H9 (cell line): Measurements from ENCODE around the gene TPGS2. TPM values are rescaled to one million over a fixed set of nuclear protein-coding genes. Genes with fewer than 3 reads are reported as not detected.

Experiments used
- DNase-seq: peaks from one replicate; pipeline ENCODE4 v3.0.0-alpha.2; 2017
- H2AFZ ChIP-seq: one replicate; pipeline ENCODE4 v1.6.1; 2013; ENCODE audit warnings: mild to moderate bottlenecking, low read length, control low read depth, moderate library complexity
- H2AK5ac ChIP-seq: 2 replicates; pipeline ENCODE4 v1.6.1; 2013; ENCODE audit warnings: low read length, control low read depth, mixed read lengths; ENCODE audit not compliant: insufficient read length
- H2BK120ac ChIP-seq: one replicate; pipeline ENCODE4 v1.6.1; 2013; ENCODE audit warnings: low read depth, mild to moderate bottlenecking, low read length, control low read depth, inconsistent platforms; ENCODE audit not compliant: poor library complexity, severe bottlenecking
- H2BK12ac ChIP-seq: 2 replicates; pipeline ENCODE4 v1.6.1; 2013; ENCODE audit warnings: low read length, control low read depth, mixed read lengths, low read depth; ENCODE audit not compliant: insufficient read length
- H2BK15ac ChIP-seq: 2 replicates; pipeline ENCODE4 v1.6.1; 2013; ENCODE audit warnings: low read depth, low read length, control low read depth
- H2BK20ac ChIP-seq: one replicate; pipeline ENCODE4 v1.6.1; 2013; ENCODE audit warnings: low read depth, mild to moderate bottlenecking, low read length, control low read depth, inconsistent platforms; ENCODE audit not compliant: poor library complexity, severe bottlenecking
- H2BK5ac ChIP-seq: 2 replicates; pipeline ENCODE4 v1.6.1; 2013; ENCODE audit warnings: low read length, control low read depth, mixed read lengths; ENCODE audit not compliant: insufficient read length
- H3K14ac ChIP-seq: 2 replicates; pipeline ENCODE4 v1.6.1; 2013; ENCODE audit warnings: low read length, control low read depth; ENCODE audit not compliant: insufficient read depth
- H3K18ac ChIP-seq: 2 replicates; pipeline ENCODE4 v1.6.1; 2013; ENCODE audit warnings: low read depth, mild to moderate bottlenecking, mixed read lengths, low read length, control low read depth; ENCODE audit not compliant: insufficient read length
- H3K23ac ChIP-seq: 2 replicates; pipeline ENCODE4 v1.6.1; 2013; ENCODE audit warnings: low read length, control low read depth, mixed read lengths, low read depth; ENCODE audit not compliant: insufficient read length
- H3K23me2 ChIP-seq: 2 replicates; pipeline ENCODE4 v1.6.1; 2013; ENCODE audit warnings: low read depth, mild to moderate bottlenecking, mixed read lengths, low read length, control low read depth; ENCODE audit not compliant: insufficient read length, poor library complexity, severe bottlenecking
- H3K27ac ChIP-seq: 2 replicates; pipeline ENCODE4 v1.5.1; 2013; ENCODE audit warnings: low read length, control low read depth, mixed read lengths, low read depth; ENCODE audit not compliant: insufficient read length
- H3K27me3 ChIP-seq: 2 replicates; pipeline ENCODE4 v1.6.1; 2013; ENCODE audit warnings: low read length, control low read depth, inconsistent platforms; ENCODE audit not compliant: insufficient read depth
- H3K4ac ChIP-seq: 2 replicates; pipeline ENCODE4 v1.6.1; 2013; ENCODE audit warnings: low read depth, mild to moderate bottlenecking, control low read depth, inconsistent platforms, low read length, moderate library complexity
- H3K4me1 ChIP-seq: 2 replicates; pipeline ENCODE4 v1.6.1; 2013; ENCODE audit warnings: low read length, control low read depth, inconsistent platforms; ENCODE audit not compliant: insufficient read depth
- H3K4me2 ChIP-seq: 2 replicates; pipeline ENCODE4 v1.6.1; 2013; ENCODE audit warnings: low read length, control low read depth, mixed read lengths; ENCODE audit not compliant: insufficient read length, insufficient read depth
- H3K56ac ChIP-seq: 2 replicates; pipeline ENCODE4 v1.6.1; 2013; ENCODE audit warnings: low read depth, mild to moderate bottlenecking, mixed read lengths, low read length, control low read depth; ENCODE audit not compliant: insufficient read length
- H3K79me1 ChIP-seq: 2 replicates; pipeline ENCODE4 v1.6.1; 2013; ENCODE audit warnings: low read depth, mild to moderate bottlenecking, moderate library complexity, low read length, control low read depth, inconsistent platforms; ENCODE audit not compliant: insufficient read depth, poor library complexity, severe bottlenecking
- H3K79me2 ChIP-seq: 2 replicates; pipeline ENCODE4 v1.6.1; 2013; ENCODE audit warnings: low read length, control low read depth, inconsistent platforms; ENCODE audit not compliant: insufficient read depth
- H3K9ac ChIP-seq: 2 replicates; pipeline ENCODE4 v1.6.1; 2013; ENCODE audit warnings: low read length, control low read depth, mixed read lengths; ENCODE audit not compliant: insufficient read length; ENCODE audit errors: extremely low read depth
- H3K9me3 ChIP-seq: one replicate; pipeline ENCODE4 v1.6.1; 2013; ENCODE audit warnings: low read depth, low read length, inconsistent platforms; ENCODE audit not compliant: control insufficient read depth
- H3T11ph ChIP-seq: one replicate; pipeline ENCODE4 v1.6.1; 2013; ENCODE audit warnings: mild to moderate bottlenecking, low read length, control low read depth, inconsistent platforms
- H4K20me1 ChIP-seq: one replicate; pipeline ENCODE4 v1.6.1; 2013; ENCODE audit not compliant: control insufficient read depth, insufficient read length, insufficient read depth
- H4K5ac ChIP-seq: 2 replicates; pipeline ENCODE4 v1.6.1; 2013; ENCODE audit warnings: low read depth, mild to moderate bottlenecking, mixed read lengths, low read length, control low read depth; ENCODE audit not compliant: insufficient read length
- H4K8ac ChIP-seq: replicated peaks from 2 replicates; pipeline ENCODE4 v1.6.1; 2013; ENCODE audit warnings: low read length, control low read depth, mixed read lengths, low read depth; ENCODE audit not compliant: insufficient read length
- H4K91ac ChIP-seq: 2 replicates; pipeline ENCODE4 v1.6.1; 2013; ENCODE audit warnings: low read depth, mild to moderate bottlenecking, moderate library complexity, mixed read lengths, low read length, control low read depth; ENCODE audit not compliant: insufficient read length
- H3K27ac Mint-ChIP-seq, 3 experiments: 2 replicates in 2 of 3; 3 replicates in 1 of 3; pipeline ENCODE4 v1.8.0; 2020 to 2021; ENCODE audit warnings: mixed read lengths in 3 of 3, mild to moderate bottlenecking in 1 of 3, moderate library complexity in 1 of 3
- H3K27me3 Mint-ChIP-seq: 2 replicates; pipeline ENCODE4 v1.8.0; 2021; ENCODE audit warnings: low read depth, mild to moderate bottlenecking, moderate library complexity, mixed read lengths
- H3K36me3 Mint-ChIP-seq, 3 experiments: 2 replicates in 2 of 3; 3 replicates in 1 of 3; pipeline ENCODE4 v1.8.0; 2020 to 2021; ENCODE audit warnings: low read depth in 3 of 3, mixed read lengths in 3 of 3; ENCODE audit not compliant: insufficient read depth in 1 of 3
- H3K4me1 Mint-ChIP-seq, 2 experiments: 2 replicates each; pipeline ENCODE4 v1.8.0; 2020; ENCODE audit warnings: mixed read lengths in 2 of 2
- H3K4me3 Mint-ChIP-seq, 2 experiments: 2 replicates in 1 of 2; 3 replicates in 1 of 2; pipeline ENCODE4 v1.8.0; 2020 to 2021; ENCODE audit warnings: mild to moderate bottlenecking in 2 of 2, mixed read lengths in 2 of 2, moderate library complexity in 1 of 2
- H3K9me3 Mint-ChIP-seq, 2 experiments: 2 replicates in 1 of 2; 3 replicates in 1 of 2; pipeline ENCODE4 v1.8.0; 2020; ENCODE audit warnings: mild to moderate bottlenecking in 2 of 2, mixed read lengths in 2 of 2, moderate library complexity in 1 of 2
- CTCF ChIP-seq: fragments of 200-600 bp; sonication (generic); conservative IDR thresholded peaks from 3 replicates; pipeline ENCODE4 v1.8.0; 2021; ENCODE audit warnings: antibody characterized with exemption, mild to moderate bottlenecking
- WGBS: extraction: QIAGEN DNeasy Blood & Tissue Kit; methylation state at CpG from one replicate; pipeline ENCODE4 v1.1.7; 2013; ENCODE audit warnings: missing lambda C conversion rate, low lambda C conversion rate, mixed read lengths; ENCODE audit not compliant: insufficient read length; ENCODE audit errors: extremely low coverage; 5-methylcytosine and 5-hydroxymethylcytosine counted together
- total RNA-seq: library from RNA; stranded (reverse); gene quantifications from 2 replicates; pipeline ENCODE4 v1.2.1, GENCODE V29; 2021

The TPGS2 gene
- total RNA-seq, 1 experiment from 2014 or later, result 147 TPM

DNA sequence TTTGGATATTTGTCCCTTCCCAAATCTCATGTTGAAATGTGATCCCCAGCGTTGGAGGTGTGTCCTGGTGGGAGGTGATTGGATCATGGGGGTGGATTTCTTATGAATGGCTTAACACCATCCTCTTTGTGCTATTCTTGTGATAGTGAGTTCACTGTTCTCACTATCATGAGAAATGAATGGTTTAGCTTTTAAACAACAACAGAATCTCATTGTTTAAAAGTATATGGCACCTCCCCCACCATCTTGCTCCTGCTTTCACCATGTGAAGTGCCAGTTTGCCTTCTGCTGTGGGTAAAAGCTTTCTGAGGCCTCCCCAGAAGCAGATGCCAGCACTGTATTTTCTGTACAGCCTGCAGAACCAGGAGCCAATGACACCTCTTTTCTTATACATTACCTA, 38.3 kb upstream of the TPGS2 start:
- H3K79me1 ChIP-seq, result no peaks in the 10 kb centered on the region
- no peak overlapping the region for H3K14ac ChIP-seq
- no peak overlapping the region for H3K27ac Mint-ChIP-seq
- H2BK5ac ChIP-seq, result no peak overlapping the region
- no peak overlapping the region for H4K8ac ChIP-seq
- H3K27me3 Mint-ChIP-seq, result no peaks in the 10 kb centered on the region
- no peak overlapping the region for H2AFZ ChIP-seq
- no peaks in the 10 kb centered on the region for H3K9me3 ChIP-seq
- H2BK12ac ChIP-seq, result no peak overlapping the region
- H3K56ac ChIP-seq, result no peak overlapping the region
- no peak overlapping the region for H3K4ac ChIP-seq
- WGBS, result no CpG with 5 or more reads among the region's 1 CpG
- no peak for TF ChIP-seq CTCF
- H3K27me3 ChIP-seq, result no peaks in the 10 kb centered on the region
- no peak overlapping the region for H4K5ac ChIP-seq
- H2AK5ac ChIP-seq, result no peak overlapping the region
- H3K4me1 ChIP-seq, result peaks cover 5% of the 10 kb centered on the region; the same call in 1 of the 2 replicates
- no peak overlapping the region for H3K23ac ChIP-seq
- H3K23me2 ChIP-seq, result no peaks in the 10 kb centered on the region
- no peak overlapping the region for H2BK20ac ChIP-seq
- DNase-seq, result no peak
- H3K4me3 Mint-ChIP-seq, result no peak overlapping the region
- no peak overlapping the region for H4K91ac ChIP-seq
- H3K18ac ChIP-seq, result no peak overlapping the region
- peaks cover 0 to 2% (median 0%) of the 10 kb centered on the region in 3 experiments; a peak in 1 of 7 replicates for H3K36me3 Mint-ChIP-seq
- no peak overlapping the region for H2BK15ac ChIP-seq
- H3K27ac ChIP-seq, result no peak overlapping the region
- H3K79me2 ChIP-seq, result no peaks in the 10 kb centered on the region
- no peak overlapping the region for H3K4me2 ChIP-seq
- no peaks in the 10 kb centered on the region for H3K9me3 Mint-ChIP-seq
- H4K20me1 ChIP-seq, result no peaks in the 10 kb centered on the region
- peaks cover 5 to 9% of the 10 kb centered on the region in 2 experiments for H3K4me1 Mint-ChIP-seq
- no peak overlapping the region for H2BK120ac ChIP-seq
- no peak overlapping the region for H3T11ph ChIP-seq
- no peak overlapping the region for H3K9ac ChIP-seq
